COLO668 (cell line): ENCODE results near the gene LAMB1.
"Not testable (repeated sequence)": the region's sequence is repeated elsewhere in the genome, so short reads cannot be mapped to it uniquely, and the experiment has no call there.

Source experiments
- DNase-seq: peaks from one replicate; lab custom pipeline; 2025; ENCODE audit not compliant: unreplicated experiment; lab: John Stamatoyannopoulos, UW

Gene LAMB1

GRCh38 chr7:107973861-107974260, 29.1 kb downstream of the LAMB1 start:
- DNase-seq = no peak

GRCh38 chr7:107972941-107973376, 30.0 kb downstream of the LAMB1 start:
- no peak for DNase-seq

GRCh38 chr7:107972075-107972482, 30.9 kb downstream of the LAMB1 start:
- no peak for DNase-seq

- no peak for DNase-seq
Observed at GRCh38 chr7:107971613-107972012, 31.3 kb downstream of the LAMB1 start.

GRCh38 chr7:107971100-107971499, 31.9 kb downstream of the LAMB1 start:
- no peak for DNase-seq

GRCh38 chr7:107969856-107970255, 33.1 kb downstream of the LAMB1 start:
- no peak for DNase-seq

GRCh38 chr7:107968449-107968848, 34.5 kb downstream of the LAMB1 start:
- no peak for DNase-seq

GRCh38 chr7:107967420-107967819, 35.5 kb downstream of the LAMB1 start:
- peak; percentile 39 for DNase-seq

- peak; percentile 75 for DNase-seq
Observed at GRCh38 chr7:107966711-107967110, 36.2 kb downstream of the LAMB1 start.

GRCh38 chr7:107964510-107964909, 38.5 kb downstream of the LAMB1 start:
- no peak for DNase-seq

GRCh38 chr7:107962817-107963216, 40.1 kb downstream of the LAMB1 start:
- no peak for DNase-seq

- DNase-seq = peak; percentile 41
Observed at GRCh38 chr7:107961405-107961804, 41.6 kb downstream of the LAMB1 start.

- DNase-seq = no peak
Observed at GRCh38 chr7:107960272-107960671, 42.7 kb downstream of the LAMB1 start.

- DNase-seq = no peak
Observed at GRCh38 chr7:107959527-107959898, 43.4 kb downstream of the LAMB1 start.

GRCh38 chr7:107958764-107959526, 44.0 kb downstream of the LAMB1 start:
- no peak for DNase-seq

- DNase-seq = no peak
Observed at GRCh38 chr7:107957436-107957835, 45.5 kb downstream of the LAMB1 start.

GRCh38 chr7:107956950-107957349, 46.0 kb downstream of the LAMB1 start:
- not testable (repeated sequence) for DNase-seq

- no peak for DNase-seq
Observed at GRCh38 chr7:107955394-107955793, 47.6 kb downstream of the LAMB1 start.

GRCh38 chr7:107953924-107954303, 49.0 kb downstream of the LAMB1 start:
- no peak for DNase-seq

GRCh38 chr7:107953265-107953923, 49.6 kb downstream of the LAMB1 start:
- no peak for DNase-seq

- DNase-seq = no peak
Observed at GRCh38 chr7:107951896-107952295, 51.1 kb downstream of the LAMB1 start.

- DNase-seq = no peak
Observed at GRCh38 chr7:107951172-107951787, 51.7 kb downstream of the LAMB1 start.
